MM.1S (cell line): Measurements from ENCODE around the gene FKBP2.

ENCODE experiments used
- DNase-seq: peaks from one replicate; pipeline ENCODE4 v3.0.0-alpha.2; 2015
- H2AFZ ChIP-seq: fragments of 300-600 bp; sonication (generic); 2 replicates; pipeline ENCODE4 v1.6.0; 2016; ENCODE audit warnings: antibody characterized with exemption, low read length
- H3F3A ChIP-seq: fragments of 300-600 bp; sonication (generic); 2 replicates; pipeline ENCODE4 v1.6.1; 2016; ENCODE audit warnings: mild to moderate bottlenecking, antibody characterized with exemption, low read length, moderate library complexity, mixed read lengths; ENCODE audit not compliant: insufficient read depth
- H3K27ac ChIP-seq: fragments of 300-600 bp; sonication (generic); 2 replicates; pipeline ENCODE4 v1.5.1; 2016; ENCODE audit warnings: mild to moderate bottlenecking, low read length
- H3K27me3 ChIP-seq: fragments of 300-600 bp; sonication (generic); replicated peaks from 2 replicates; pipeline ENCODE4 v1.6.0; 2016; ENCODE audit warnings: low read length; ENCODE audit not compliant: insufficient read depth
- H3K36me3 ChIP-seq: fragments of 300-600 bp; sonication (generic); replicated peaks from 2 replicates; pipeline ENCODE4 v1.6.1; 2016; ENCODE audit warnings: mild to moderate bottlenecking, low read length, mixed read lengths; ENCODE audit not compliant: insufficient read depth
- H3K4me1 ChIP-seq: fragments of 300-600 bp; sonication (generic); 2 replicates; pipeline ENCODE4 v1.6.1; 2016; ENCODE audit warnings: low read length, mixed read lengths
- H3K4me2 ChIP-seq: fragments of 300-600 bp; sonication (generic); 2 replicates; pipeline ENCODE4 v1.6.0; 2016; ENCODE audit warnings: low read depth, low read length
- H3K4me3 ChIP-seq: fragments of 300-600 bp; sonication (generic); 2 replicates; pipeline ENCODE4 v1.5.1; 2016; ENCODE audit warnings: low read length, mixed read lengths
- H3K79me2 ChIP-seq: fragments of 300-600 bp; sonication (generic); 2 replicates; pipeline ENCODE4 v1.6.1; 2016; ENCODE audit warnings: mixed run types, low read length, mixed read lengths
- H3K9ac ChIP-seq: fragments of 300-600 bp; sonication (generic); 2 replicates; pipeline ENCODE4 v1.6.1; 2016; ENCODE audit warnings: low read length, mixed read lengths
- H3K9me2 ChIP-seq: fragments of 300-600 bp; sonication (generic); replicated peaks from 2 replicates; pipeline ENCODE4 v1.6.1; 2016; ENCODE audit warnings: mild to moderate bottlenecking, low read length, mixed read lengths; ENCODE audit not compliant: insufficient read depth
- H3K9me3 ChIP-seq: fragments of 300-600 bp; sonication (generic); replicated peaks from 2 replicates; pipeline ENCODE4 v1.6.1; 2016; ENCODE audit warnings: mild to moderate bottlenecking, low read length, mixed read lengths; ENCODE audit not compliant: insufficient read depth
- H4K20me1 ChIP-seq: fragments of 300-600 bp; sonication (generic); 2 replicates; pipeline ENCODE4 v1.6.1; 2016; ENCODE audit warnings: mild to moderate bottlenecking, low read length, moderate library complexity, mixed read lengths; ENCODE audit not compliant: insufficient read depth
- CTCF ChIP-seq: fragments of 300-600 bp; sonication (generic); IDR thresholded peaks from 2 replicates; pipeline ENCODE4 v1.5.1; 2016; ENCODE audit warnings: antibody characterized with exemption, low read length, mixed read lengths
- EZH2 ChIP-seq: fragments of 300-600 bp; sonication (generic); optimal IDR thresholded peaks from 2 replicates; pipeline ENCODE3; 2017; ENCODE audit warnings: low read depth, mild to moderate bottlenecking, antibody characterized with exemption, low read length, mixed read lengths
- EZH2phosphoT487 ChIP-seq: fragments of 300-600 bp; sonication (generic); IDR thresholded peaks from 2 replicates; pipeline ENCODE4 v1.6.1; 2018; ENCODE audit warnings: antibody characterized with exemption, low read length

FKBP2 gene

DNA sequence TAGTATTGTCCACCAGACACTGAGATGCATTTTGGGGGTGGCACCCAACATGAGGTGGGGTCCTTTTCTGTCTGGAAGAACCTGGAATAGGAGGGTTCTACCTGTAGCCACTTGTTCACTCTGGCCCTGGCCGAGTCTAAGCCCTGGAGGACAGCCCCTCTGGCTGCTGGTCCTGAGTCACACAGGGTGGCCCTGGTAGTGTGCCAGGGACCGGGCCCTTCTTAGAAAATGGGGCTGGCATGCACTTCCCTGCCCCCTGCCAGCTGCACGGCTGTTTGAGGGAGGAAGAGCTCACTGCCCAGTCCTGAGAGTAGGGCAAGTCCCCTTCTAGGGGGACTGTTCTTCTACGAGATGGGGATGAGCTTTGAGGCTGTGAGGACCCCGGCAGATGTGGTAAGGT is 12.6 kb downstream of the FKBP2 start:
- TF ChIP-seq EZH2phosphoT487 (no peak), CTCF (no peak), EZH2 (no peak)
- Histone ChIP-seq H3K27ac (no peak overlapping the region), H3K4me2 (no peak overlapping the region)

DNA sequence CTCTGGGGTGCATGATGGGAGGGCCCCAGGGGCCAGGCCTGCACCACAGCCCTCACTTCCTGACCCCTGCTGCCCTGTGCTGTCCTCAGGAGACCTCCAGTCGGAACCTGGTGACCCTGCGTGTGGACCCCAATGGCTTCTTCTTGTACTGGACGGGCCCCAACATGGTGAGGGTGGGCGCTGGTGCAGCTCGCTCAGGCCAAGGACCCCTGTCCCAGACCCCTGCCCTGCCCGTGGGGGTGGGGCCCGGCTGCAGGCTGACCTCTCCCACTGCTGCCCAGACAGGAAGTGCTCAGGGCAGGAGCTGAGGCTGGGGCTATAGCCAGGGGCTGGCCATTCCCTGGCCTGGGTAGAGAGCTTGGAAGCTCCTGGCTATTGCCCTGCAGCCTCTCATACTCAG is 13.4 kb downstream of the FKBP2 start:
- H3F3A ChIP-seq, result no peaks in the 10 kb centered on the region
- no peak overlapping the region for H2AFZ ChIP-seq
- H3K9me3 ChIP-seq, result no peaks in the 10 kb centered on the region
- H3K36me3 ChIP-seq, result no peaks in the 10 kb centered on the region
- H3K4me1 ChIP-seq, result no peaks in the 10 kb centered on the region; the same call in 1 of the 2 replicates
- H3K4me3 ChIP-seq, result no peak overlapping the region
- H3K79me2 ChIP-seq, result peaks cover 9% of the 10 kb centered on the region
- no peak for DNase-seq
- no peak overlapping the region for H3K9ac ChIP-seq
- peaks cover 5% of the 10 kb centered on the region; the same call in 1 of the 2 replicates for H3K27me3 ChIP-seq
- no peak for TF ChIP-seq EZH2phosphoT487
- no peak for TF ChIP-seq CTCF
- TF ChIP-seq EZH2, result no peak
- no peak overlapping the region for H3K4me2 ChIP-seq
- H3K27ac ChIP-seq, result no peak overlapping the region
- H3K9me2 ChIP-seq, result no peaks in the 10 kb centered on the region
- H4K20me1 ChIP-seq, result no peaks in the 10 kb centered on the region

More for the DNA sequence above, 12.6 kb downstream of the FKBP2 start:
- no peaks in the 10 kb centered on the region for H3K36me3 ChIP-seq
- H3K79me2 ChIP-seq, result peaks cover 9% of the 10 kb centered on the region
- no peaks in the 10 kb centered on the region; the same call in 1 of the 2 replicates for H3K4me1 ChIP-seq
- H3K9me2 ChIP-seq, result no peaks in the 10 kb centered on the region
- H4K20me1 ChIP-seq, result no peaks in the 10 kb centered on the region
- peaks cover 5% of the 10 kb centered on the region; the same call in 1 of the 2 replicates for H3K27me3 ChIP-seq
- H3K4me3 ChIP-seq, result no peak overlapping the region
- H3F3A ChIP-seq, result no peaks in the 10 kb centered on the region
- no peak overlapping the region for H2AFZ ChIP-seq
- no peak overlapping the region for H3K9ac ChIP-seq
- DNase-seq, result no peak
- H3K9me3 ChIP-seq, result no peaks in the 10 kb centered on the region

DNA sequence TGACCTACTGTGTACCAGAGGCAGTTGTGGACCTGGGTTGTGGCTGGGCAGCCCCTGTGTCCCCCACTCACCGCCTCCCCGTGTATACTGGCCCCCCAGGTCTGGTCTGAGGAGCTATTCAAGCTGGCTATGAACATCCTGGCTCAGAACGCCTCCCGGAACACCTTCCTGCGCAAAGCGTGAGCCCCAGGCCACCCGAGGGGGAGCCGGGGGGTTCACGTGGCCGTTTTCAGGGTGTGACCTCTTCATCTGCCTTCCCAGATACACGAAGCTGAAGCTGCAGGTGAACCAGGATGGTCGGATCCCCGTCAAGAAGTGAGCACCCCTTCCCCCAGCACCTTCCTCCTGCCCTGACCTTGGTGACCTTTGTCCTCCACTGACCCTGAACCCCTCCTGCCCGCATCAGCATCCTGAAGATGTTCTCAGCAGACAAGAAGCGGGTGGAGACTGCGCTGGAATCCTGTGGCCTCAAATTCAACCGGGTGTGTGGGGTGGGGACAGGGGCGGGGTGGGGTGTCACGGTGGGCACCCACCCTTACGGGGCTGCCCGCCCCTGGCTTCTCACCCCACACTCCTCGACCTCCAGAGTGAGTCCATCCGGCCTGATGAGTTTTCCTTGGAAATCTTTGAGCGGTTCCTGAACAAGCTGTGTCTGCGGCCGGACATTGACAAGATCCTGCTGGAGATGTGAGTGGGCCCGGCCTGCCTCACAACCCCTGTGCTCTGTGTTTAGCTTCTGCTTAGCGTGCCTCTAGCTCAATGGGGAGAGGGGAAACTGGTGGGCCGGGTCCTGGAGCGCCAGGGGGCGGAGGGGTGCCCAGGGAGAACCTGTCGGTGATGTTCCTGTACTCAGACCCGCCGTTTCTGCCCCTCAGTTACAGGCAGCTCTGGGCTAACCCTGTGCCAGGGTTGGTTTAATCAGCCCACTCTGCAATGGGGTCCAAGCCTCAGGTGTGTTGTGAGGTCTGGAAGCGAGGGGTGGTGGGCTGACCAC is 14.5 kb downstream of the FKBP2 start:
- no peak for DNase-seq

DNA sequence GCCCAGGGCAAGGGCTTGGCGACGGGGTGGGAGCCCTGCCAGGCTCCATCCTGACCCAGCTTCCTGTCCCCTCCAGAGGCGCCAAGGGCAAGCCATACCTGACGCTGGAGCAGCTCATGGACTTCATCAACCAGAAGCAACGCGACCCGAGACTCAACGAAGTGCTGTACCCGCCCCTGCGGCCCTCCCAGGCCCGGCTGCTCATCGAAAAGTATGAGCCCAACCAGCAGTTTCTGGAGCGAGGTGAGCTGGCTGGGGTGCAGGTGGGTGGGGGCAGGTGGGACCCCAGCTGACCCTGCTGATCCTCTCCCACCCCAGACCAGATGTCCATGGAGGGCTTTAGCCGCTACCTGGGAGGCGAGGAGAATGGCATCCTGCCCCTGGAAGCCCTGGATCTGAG is 15.4 kb downstream of the FKBP2 start:
- Histone ChIP-seq H3K36me3 (no peaks in the 10 kb centered on the region), H2AFZ (no peak overlapping the region), H3K9me3 (no peaks in the 10 kb centered on the region), H3K27me3 (no peaks in the 10 kb centered on the region), H4K20me1 (no peaks in the 10 kb centered on the region), H3K4me2 (no peak overlapping the region), H3K4me1 (no peaks in the 10 kb centered on the region), H3K79me2 (peaks cover 9% of the 10 kb centered on the region), H3K9ac (no peak overlapping the region), H3K4me3 (no peak overlapping the region), H3K9me2 (no peaks in the 10 kb centered on the region), H3F3A (no peaks in the 10 kb centered on the region), H3K27ac (no peak overlapping the region)
- TF ChIP-seq EZH2 (no peak), CTCF (no peak), EZH2phosphoT487 (no peak)
- no peak for DNase-seq

More for the DNA sequence above, 14.5 kb downstream of the FKBP2 start:
- no peaks in the 10 kb centered on the region; the same call in 1 of the 2 replicates for H3K4me1 ChIP-seq
- TF ChIP-seq EZH2phosphoT487, result no peak
- H3K9me2 ChIP-seq, result no peaks in the 10 kb centered on the region
- H3K27ac ChIP-seq, result no peak overlapping the region
- H3K79me2 ChIP-seq, result peaks cover 9% of the 10 kb centered on the region
- H3K27me3 ChIP-seq, result peaks cover 2% of the 10 kb centered on the region; the same call in 1 of the 2 replicates
- no peaks in the 10 kb centered on the region for H3F3A ChIP-seq
- H3K36me3 ChIP-seq, result no peaks in the 10 kb centered on the region
- H3K9ac ChIP-seq, result no peak overlapping the region
- no peaks in the 10 kb centered on the region for H4K20me1 ChIP-seq
- no peak overlapping the region for H3K4me3 ChIP-seq
- no peak overlapping the region for H2AFZ ChIP-seq
- H3K4me2 ChIP-seq, result no peak overlapping the region
- H3K9me3 ChIP-seq, result no peaks in the 10 kb centered on the region
